Osteocyte (in vitro differentiated cells): ENCODE results near the gene OR2V2. TPM values are rescaled to one million over a fixed set of nuclear protein-coding genes. Genes with fewer than 3 reads are reported as not detected.

Experiments used
- DNase-seq: peaks from one replicate; pipeline ENCODE4 v3.0.0; 2021; ENCODE audit warnings: mixed read lengths; ENCODE audit not compliant: unreplicated experiment; ENCODE audit errors: extremely low spot score
- H3K27ac Mint-ChIP-seq: one replicate; pipeline ENCODE4 v1.8.0; 2021; ENCODE audit warnings: mild to moderate bottlenecking, mixed read lengths; ENCODE audit not compliant: unreplicated experiment
- H3K27me3 Mint-ChIP-seq: one replicate; pipeline ENCODE4 v1.8.0; 2021; ENCODE audit warnings: mixed read lengths; ENCODE audit not compliant: unreplicated experiment
- H3K36me3 Mint-ChIP-seq: one replicate; pipeline ENCODE4 v1.8.0; 2021; ENCODE audit warnings: mixed read lengths; ENCODE audit not compliant: unreplicated experiment
- H3K4me1 Mint-ChIP-seq: one replicate; pipeline ENCODE4 v1.8.0; 2021; ENCODE audit warnings: mixed read lengths; ENCODE audit not compliant: unreplicated experiment
- H3K4me3 Mint-ChIP-seq: one replicate; pipeline ENCODE4 v1.8.0; 2021; ENCODE audit warnings: mild to moderate bottlenecking, moderate library complexity, mixed read lengths; ENCODE audit not compliant: unreplicated experiment
- H3K9me3 Mint-ChIP-seq: one replicate; pipeline ENCODE4 v1.8.0; 2021; ENCODE audit warnings: mixed read lengths; ENCODE audit not compliant: unreplicated experiment
- CTCF ChIP-seq: fragments of 200-600 bp; sonication (generic); IDR thresholded peaks from 2 replicates; pipeline ENCODE4 v1.5.0; 2021; ENCODE audit warnings: antibody characterized with exemption, mild to moderate bottlenecking, moderate library complexity
- total RNA-seq: library from RNA; stranded (reverse); gene quantifications from 2 replicates; pipeline ENCODE4 v1.2.1, GENCODE V29; 2021

OR2V2 gene
- total RNA-seq, 1 donor from 2014 or later, result not detected

GRCh38 chr5:181198905-181199519 lies 51.6 kb downstream of the OR2V2 start:
- Mint-ChIP-seq H3K4me1 (peaks cover 9% of the 10 kb centered on the region), H3K27me3 (no peaks in the 10 kb centered on the region), H3K9me3 (no peaks in the 10 kb centered on the region), H3K36me3 (peaks cover 2% of the 10 kb centered on the region), H3K4me3 (no peak overlapping the region), H3K27ac (no peak overlapping the region)
- DNase-seq, result no peak
- no peak for TF ChIP-seq CTCF

DNA sequence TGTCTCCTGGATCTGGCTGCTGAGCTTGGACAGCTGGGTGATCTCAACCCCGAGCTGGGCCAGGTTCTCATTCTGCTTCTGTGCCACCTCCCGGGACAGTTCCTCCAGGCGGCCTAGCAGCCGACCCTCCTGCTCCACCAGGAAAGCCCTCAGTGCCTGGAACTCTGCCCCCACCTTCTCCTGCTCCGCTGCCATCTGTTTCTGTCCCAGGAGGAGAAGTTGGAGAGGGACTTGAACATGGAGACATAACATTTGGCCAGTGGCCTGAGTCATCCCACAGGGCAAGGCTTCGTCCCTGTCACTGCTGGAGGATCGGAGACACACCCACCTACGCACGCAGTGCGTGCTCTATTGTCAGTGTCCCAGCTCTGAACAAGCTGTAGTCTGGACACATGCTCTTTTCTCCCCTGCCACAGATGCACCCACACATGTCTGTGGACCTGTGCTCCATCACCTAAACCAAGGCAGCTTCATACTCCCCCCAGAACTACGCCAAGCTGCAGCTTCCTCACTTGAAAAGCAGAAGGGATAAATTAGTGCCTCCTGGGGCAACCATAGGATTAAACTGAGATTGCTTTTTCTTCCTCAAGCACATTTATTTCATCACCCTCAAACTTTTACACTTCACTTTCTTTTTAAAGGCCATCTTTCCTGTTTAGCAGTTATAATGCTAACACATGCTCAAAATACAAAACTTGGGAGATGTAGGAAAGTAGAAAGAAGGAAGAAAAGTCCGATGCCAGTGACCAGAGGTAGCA lies 52.7 kb downstream of the OR2V2 start:
- no peak for DNase-seq
- H3K36me3 Mint-ChIP-seq, result peaks cover 2% of the 10 kb centered on the region
- H3K4me1 Mint-ChIP-seq, result peaks cover 11% of the 10 kb centered on the region
- no peak overlapping the region for H3K4me3 Mint-ChIP-seq
- H3K9me3 Mint-ChIP-seq, result no peaks in the 10 kb centered on the region
- no peaks in the 10 kb centered on the region for H3K27me3 Mint-ChIP-seq
- no peak overlapping the region for H3K27ac Mint-ChIP-seq
- TF ChIP-seq CTCF, result no peak

GRCh38 chr5:181200816-181201215 lies 53.4 kb downstream of the OR2V2 start:
- TF ChIP-seq CTCF, result no peak
- peaks cover 15% of the 10 kb centered on the region for H3K4me1 Mint-ChIP-seq
- H3K27ac Mint-ChIP-seq, result no peak overlapping the region
- peaks cover 2% of the 10 kb centered on the region for H3K36me3 Mint-ChIP-seq
- H3K9me3 Mint-ChIP-seq, result no peaks in the 10 kb centered on the region
- no peak overlapping the region for H3K4me3 Mint-ChIP-seq
- no peaks in the 10 kb centered on the region for H3K27me3 Mint-ChIP-seq
- DNase-seq, result no peak

DNA sequence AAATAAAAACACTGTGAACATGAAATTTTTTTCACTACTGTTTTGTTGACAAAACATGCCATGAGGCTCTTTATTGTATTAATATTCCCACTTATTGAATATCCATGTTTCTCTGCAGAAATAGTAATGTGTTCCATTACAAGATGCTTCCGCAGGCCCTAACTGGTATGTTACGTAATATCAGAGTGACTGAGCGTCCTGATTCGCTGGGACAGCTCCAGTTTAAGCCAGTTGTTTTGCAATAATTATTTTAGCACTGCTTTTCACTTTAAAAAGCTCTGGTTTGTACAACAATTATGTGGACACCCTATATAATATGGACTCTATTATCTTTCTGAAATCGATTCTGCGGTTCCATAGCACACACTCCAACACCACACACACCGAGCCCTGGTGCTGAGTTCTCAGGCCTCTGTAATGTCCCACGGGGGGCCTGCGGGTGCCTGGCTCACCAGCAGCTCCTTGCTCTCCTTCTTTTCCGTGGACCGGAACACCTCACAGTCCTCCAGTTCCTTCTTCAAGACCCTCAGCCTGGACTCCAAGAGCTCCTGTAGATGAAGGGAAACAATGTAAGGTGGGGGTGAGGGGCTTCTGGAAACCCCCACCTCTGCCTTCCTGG lies 55.8 kb downstream of the OR2V2 start:
- Mint-ChIP-seq H3K4me3 (peak overlapping the region; percentile 86), H3K36me3 (peaks cover 2% of the 10 kb centered on the region), H3K4me1 (peaks cover 23% of the 10 kb centered on the region), H3K27ac (no peak overlapping the region), H3K9me3 (no peaks in the 10 kb centered on the region), H3K27me3 (no peaks in the 10 kb centered on the region)
- no peak for DNase-seq
- TF ChIP-seq CTCF, result no peak

DNA sequence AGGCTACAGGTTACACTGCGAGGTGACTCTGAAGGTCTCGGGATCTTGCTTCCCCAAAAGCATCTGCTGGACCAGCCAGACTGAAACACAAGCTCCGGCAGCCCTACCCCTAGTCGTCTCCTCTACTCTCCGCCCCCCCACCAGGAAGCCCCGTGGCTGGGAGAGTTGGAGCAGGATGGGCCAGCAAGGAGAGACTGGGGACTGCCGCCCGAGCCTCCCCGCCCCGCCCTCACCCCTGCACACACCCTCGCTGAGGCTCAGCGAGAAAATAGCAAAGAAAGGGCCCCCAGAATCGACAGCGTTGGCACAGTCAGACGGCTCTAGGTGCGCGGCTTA lies 56.4 kb downstream of the OR2V2 start:
- peak overlapping the region; percentile 75 for H3K27ac Mint-ChIP-seq
- H3K36me3 Mint-ChIP-seq, result peaks cover under 1% of the 10 kb centered on the region
- H3K27me3 Mint-ChIP-seq, result no peaks in the 10 kb centered on the region
- no peaks in the 10 kb centered on the region for H3K9me3 Mint-ChIP-seq
- DNase-seq, result no peak
- peaks cover 24% of the 10 kb centered on the region for H3K4me1 Mint-ChIP-seq
- H3K4me3 Mint-ChIP-seq, result peak overlapping the region; percentile 86
- TF ChIP-seq CTCF, result no peak
